ENCODE measurements around the gene TMED5. TPM values are rescaled to one million over a fixed set of nuclear protein-coding genes. Genes with fewer than 3 reads are reported as not detected.

The TMED5 gene
- polyA plus RNA-seq, 3 donors: 76.7 to 99.9 (median 77.9) TPM

GRCh38 chr1:93136445-93136844 is 43.8 kb downstream of the TMED5 start:
- DNase-seq: no peak

- DNase-seq: no peak
Measured at GRCh38 chr1:93132638-93133037, 47.6 kb downstream of the TMED5 start.

DNA sequence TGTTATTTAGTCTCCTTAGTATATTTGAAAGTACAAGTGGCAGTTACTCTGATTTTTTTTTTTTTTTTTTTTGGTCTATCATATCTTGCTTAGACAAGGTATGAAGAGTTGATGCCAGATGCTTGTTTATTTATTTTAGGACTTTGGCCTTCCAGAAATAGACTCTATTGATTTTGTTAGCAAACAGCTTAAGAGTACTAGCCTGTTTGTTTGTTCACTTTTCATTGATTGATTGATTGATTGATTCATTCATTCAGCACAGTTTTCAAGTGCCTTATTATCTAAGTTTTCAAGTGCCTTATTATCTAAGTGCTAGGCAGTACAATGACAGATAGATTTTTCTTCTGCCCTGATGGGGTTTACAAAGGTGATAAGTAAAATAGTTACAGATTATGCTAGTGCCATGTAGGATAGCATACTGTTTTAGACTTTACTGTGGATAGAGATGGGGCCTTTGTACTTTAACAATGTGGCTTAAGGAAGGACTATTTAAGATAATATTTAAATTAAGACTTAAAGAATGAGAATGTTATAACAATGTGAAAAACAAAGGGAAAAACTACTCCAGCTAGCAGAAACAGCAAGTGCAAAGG is 50.6 kb downstream of the TMED5 start:
- no peak for DNase-seq

- no peak for DNase-seq
Measured at GRCh38 chr1:93124556-93125355, 55.5 kb downstream of the TMED5 start.

DNA sequence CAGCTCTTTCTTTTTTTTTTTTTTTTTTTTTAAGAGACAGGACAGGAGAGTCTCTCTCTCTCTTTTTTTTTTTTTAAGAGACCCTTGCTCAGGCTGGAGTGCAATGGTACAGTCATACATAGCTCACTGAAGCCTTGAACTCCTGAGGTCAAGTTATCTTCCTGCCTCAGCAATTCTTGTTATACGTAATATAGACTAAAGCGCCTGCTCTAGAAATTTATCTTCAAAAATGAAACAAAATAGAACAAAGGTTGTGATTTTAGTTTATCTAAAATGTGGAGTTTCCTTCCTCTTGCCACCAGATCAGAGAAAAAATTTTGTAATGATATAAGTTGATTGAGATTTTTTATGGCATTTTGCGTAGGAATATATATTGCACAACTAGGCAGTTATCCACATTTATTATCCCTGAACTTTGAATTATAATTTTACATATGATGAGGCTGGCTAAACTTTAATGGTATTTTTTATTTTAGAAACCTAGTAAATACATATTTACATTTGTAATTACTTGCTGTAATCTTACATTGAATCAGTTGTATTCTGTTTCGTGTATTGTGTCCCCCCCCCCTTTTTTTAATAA is 56.9 kb downstream of the TMED5 start:
- no peak for DNase-seq

GRCh38 chr1:93120614-93121013 is 59.6 kb downstream of the TMED5 start:
- no peak for DNase-seq

DNA sequence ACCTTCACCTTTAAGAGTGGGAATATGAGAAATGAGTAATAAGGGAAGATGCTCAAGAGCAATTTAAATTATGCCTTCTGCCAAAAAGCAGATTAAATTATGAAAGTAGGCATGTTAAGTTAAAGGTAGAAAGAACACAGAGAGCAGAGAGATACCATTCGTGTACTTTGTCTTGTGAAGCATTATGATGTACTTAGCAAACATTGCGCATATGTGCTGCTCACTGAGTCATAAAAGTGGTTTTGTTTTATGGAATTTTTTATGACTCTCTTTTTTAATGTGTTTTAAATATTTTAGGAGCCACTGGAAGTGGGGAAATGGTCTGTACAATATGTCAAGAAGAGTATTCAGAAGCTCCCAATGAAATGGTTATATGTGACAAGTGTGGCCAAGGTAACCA is 65.8 kb downstream of the TMED5 start:
- no peak for DNase-seq

DNA sequence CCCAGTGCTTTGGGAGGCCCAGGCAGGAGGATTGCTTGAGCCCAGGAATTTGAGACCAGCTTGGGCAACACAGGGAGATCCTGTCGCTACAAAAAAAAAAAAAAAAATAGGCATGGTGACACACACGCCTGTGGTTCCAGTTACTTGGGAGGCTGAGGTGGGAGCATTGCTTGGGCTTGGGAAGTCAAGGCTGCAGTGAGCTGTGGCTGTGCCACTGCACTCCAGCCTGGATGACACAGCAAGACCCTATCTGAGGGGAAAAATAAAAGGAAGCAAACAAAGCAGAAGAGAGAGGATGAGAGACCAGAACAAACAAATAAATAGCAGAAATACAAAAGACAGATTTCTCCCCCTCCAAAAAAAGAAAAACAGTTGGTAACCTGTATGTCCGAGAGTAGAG is 67.1 kb downstream of the TMED5 start:
- no peak for DNase-seq

GRCh38 chr1:93111561-93111960 is 68.7 kb downstream of the TMED5 start:
- no peak for DNase-seq

- no peak for DNase-seq
Measured at GRCh38 chr1:93111065-93111464, 69.1 kb downstream of the TMED5 start.

GRCh38 chr1:93109578-93109977 is 70.6 kb downstream of the TMED5 start:
- DNase-seq: no peak

GRCh38 chr1:93108335-93108734 is 71.9 kb downstream of the TMED5 start:
- DNase-seq: no peak

- no peak for DNase-seq
Measured at GRCh38 chr1:93107395-93107794, 72.8 kb downstream of the TMED5 start.

- DNase-seq: no peak
Measured at GRCh38 chr1:93106226-93106625, 74.0 kb downstream of the TMED5 start.

GRCh38 chr1:93102142-93102541 is 78.1 kb downstream of the TMED5 start:
- DNase-seq: no peak

Other genes starting within 250 kb of the TMED5 start
- 1 to 10 TPM; 6.7 to 8.9 (median 7.7) TPM for gene DIPK1A, start 219.0 kb downstream of the TMED5 start, polyA plus RNA-seq (ENCODE audit: insufficient read length in 3 of 3)
- 10 to 100 TPM; 41.8 to 68.6 (median 60.8) TPM for gene MTF2, start 101.1 kb downstream of the TMED5 start, polyA plus RNA-seq (ENCODE audit: insufficient read length in 3 of 3)
- 10 to 100 TPM in 2 of 3 donors, 1 to 10 TPM in 1; 8.0 to 12.8 (median 10.9) TPM for gene CCDC18, start 311 bp upstream of the TMED5 start, polyA plus RNA-seq (ENCODE audit: insufficient read length in 3 of 3)
- 10 to 100 TPM; 51.8 to 58.5 (median 58.0) TPM for gene DR1, start 165.5 kb upstream of the TMED5 start, polyA plus RNA-seq (ENCODE audit: insufficient read length in 3 of 3)